ENCODE results near the gene TMTC4.

Gene TMTC4

GRCh38 chr13:100610391-100611347 lies 63.9 kb downstream of the TMTC4 start:
- H3K4me1 Mint-ChIP-seq: peaks cover 22% of the 10 kb centered on the region
- H3K27ac Mint-ChIP-seq (ENCODE audit: low read depth): no peak overlapping the region

GRCh38 chr13:100608906-100609305 lies 65.7 kb downstream of the TMTC4 start:
- Mint-ChIP-seq H3K36me3 (ENCODE audit: insufficient read depth) (peaks cover 11% of the 10 kb centered on the region), H3K27me3 (no peaks in the 10 kb centered on the region), H3K4me1 (peaks cover 22% of the 10 kb centered on the region), H3K27ac (ENCODE audit: low read depth) (peak overlapping the region; percentile 91), H3K4me3 (no peak overlapping the region), H3K9me3 (no peaks in the 10 kb centered on the region)
- peak; percentile 67 for ATAC-seq (replicated peaks; ENCODE audit: extremely low read depth, poor library complexity, severe bottlenecking)
- DNase-seq (ENCODE audit: low spot score in 2 of 2): no peak

More at GRCh38 chr13:100610391-100611347, 63.9 kb downstream of the TMTC4 start:
- peaks cover 8% of the 10 kb centered on the region for H3K36me3 Mint-ChIP-seq (ENCODE audit: insufficient read depth)
- H3K9me3 Mint-ChIP-seq: no peaks in the 10 kb centered on the region
- no peak overlapping the region for H3K4me3 Mint-ChIP-seq
- ATAC-seq (replicated peaks; ENCODE audit: extremely low read depth, poor library complexity, severe bottlenecking): no peak
- H3K27me3 Mint-ChIP-seq: no peaks in the 10 kb centered on the region
- no peak for DNase-seq (ENCODE audit: low spot score in 2 of 2)

- H3K36me3 Mint-ChIP-seq (ENCODE audit: insufficient read depth): peaks cover 11% of the 10 kb centered on the region
- peak overlapping the region; percentile 29 for H3K4me3 Mint-ChIP-seq
- no peak for DNase-seq (ENCODE audit: low spot score in 2 of 2)
- H3K9me3 Mint-ChIP-seq: no peaks in the 10 kb centered on the region
- H3K27ac Mint-ChIP-seq (ENCODE audit: low read depth): peak overlapping the region; percentile 91
- peaks cover 22% of the 10 kb centered on the region for H3K4me1 Mint-ChIP-seq
- ATAC-seq (replicated peaks; ENCODE audit: extremely low read depth, poor library complexity, severe bottlenecking): no peak
- H3K27me3 Mint-ChIP-seq: no peaks in the 10 kb centered on the region
These were observed 66.1 kb downstream of the TMTC4 start for GRCh38 chr13:100608489-100608888.

- Mint-ChIP-seq H3K27ac (ENCODE audit: low read depth) (no peak overlapping the region), H3K27me3 (no peaks in the 10 kb centered on the region), H3K4me3 (no peak overlapping the region), H3K4me1 (peaks cover 21% of the 10 kb centered on the region), H3K9me3 (no peaks in the 10 kb centered on the region), H3K36me3 (ENCODE audit: insufficient read depth) (peaks cover 5% of the 10 kb centered on the region)
- DNase-seq (ENCODE audit: low spot score in 2 of 2) (no peak), ATAC-seq (replicated peaks; ENCODE audit: extremely low read depth, poor library complexity, severe bottlenecking) (no peak)
These were observed 69.5 kb downstream of the TMTC4 start for GRCh38 chr13:100604918-100605710.

- Mint-ChIP-seq H3K36me3 (ENCODE audit: insufficient read depth) (peaks cover 5% of the 10 kb centered on the region), H3K4me1 (peaks cover 4% of the 10 kb centered on the region), H3K9me3 (no peaks in the 10 kb centered on the region), H3K27me3 (no peaks in the 10 kb centered on the region), H3K27ac (ENCODE audit: low read depth) (no peak overlapping the region), H3K4me3 (no peak overlapping the region)
- no peak for ATAC-seq (replicated peaks; ENCODE audit: extremely low read depth, poor library complexity, severe bottlenecking)
- no peak for DNase-seq (ENCODE audit: low spot score in 2 of 2)
These were observed 72.0 kb downstream of the TMTC4 start for GRCh38 chr13:100602493-100603111.

GRCh38 chr13:100601716-100602115 lies 72.9 kb downstream of the TMTC4 start:
- Mint-ChIP-seq H3K9me3 (no peaks in the 10 kb centered on the region), H3K27me3 (no peaks in the 10 kb centered on the region), H3K36me3 (ENCODE audit: insufficient read depth) (peaks cover 5% of the 10 kb centered on the region), H3K4me3 (no peak overlapping the region), H3K4me1 (peaks cover 4% of the 10 kb centered on the region), H3K27ac (ENCODE audit: low read depth) (no peak overlapping the region)
- DNase-seq (ENCODE audit: low spot score in 2 of 2) (no peak), ATAC-seq (replicated peaks; ENCODE audit: extremely low read depth, poor library complexity, severe bottlenecking) (no peak)

- ATAC-seq (replicated peaks; ENCODE audit: extremely low read depth, poor library complexity, severe bottlenecking) (no peak), DNase-seq (ENCODE audit: low spot score in 2 of 2) (no peak)
- no peaks in the 10 kb centered on the region for H3K9me3 Mint-ChIP-seq
- no peak overlapping the region for H3K4me3 Mint-ChIP-seq
- peaks cover 5% of the 10 kb centered on the region for H3K36me3 Mint-ChIP-seq (ENCODE audit: insufficient read depth)
- H3K4me1 Mint-ChIP-seq: peaks cover 4% of the 10 kb centered on the region
- H3K27me3 Mint-ChIP-seq: no peaks in the 10 kb centered on the region
- H3K27ac Mint-ChIP-seq (ENCODE audit: low read depth): no peak overlapping the region
These were observed 73.7 kb downstream of the TMTC4 start for GRCh38 chr13:100600915-100601314.

- no peak for DNase-seq (ENCODE audit: low spot score in 2 of 2)
- no peak for ATAC-seq (replicated peaks; ENCODE audit: extremely low read depth, poor library complexity, severe bottlenecking)
- Mint-ChIP-seq H3K36me3 (ENCODE audit: insufficient read depth) (peaks cover 5% of the 10 kb centered on the region), H3K9me3 (no peaks in the 10 kb centered on the region), H3K27ac (ENCODE audit: low read depth) (no peak overlapping the region), H3K4me1 (peaks cover 4% of the 10 kb centered on the region), H3K27me3 (no peaks in the 10 kb centered on the region), H3K4me3 (no peak overlapping the region)
These were observed 74.1 kb downstream of the TMTC4 start for GRCh38 chr13:100600461-100600860.

GRCh38 chr13:100597253-100597652 lies 77.3 kb downstream of the TMTC4 start:
- ATAC-seq (replicated peaks; ENCODE audit: extremely low read depth, poor library complexity, severe bottlenecking) (no peak), DNase-seq (ENCODE audit: low spot score in 2 of 2) (no peak)
- Mint-ChIP-seq H3K27ac (ENCODE audit: low read depth) (no peak overlapping the region), H3K36me3 (ENCODE audit: insufficient read depth) (peaks cover 2% of the 10 kb centered on the region), H3K4me3 (no peak overlapping the region), H3K9me3 (no peaks in the 10 kb centered on the region), H3K27me3 (no peaks in the 10 kb centered on the region), H3K4me1 (peaks cover 4% of the 10 kb centered on the region)

- no peaks in the 10 kb centered on the region for H3K9me3 Mint-ChIP-seq
- no peak overlapping the region for H3K4me3 Mint-ChIP-seq
- peaks cover 4% of the 10 kb centered on the region for H3K4me1 Mint-ChIP-seq
- no peaks in the 10 kb centered on the region for H3K36me3 Mint-ChIP-seq (ENCODE audit: insufficient read depth)
- ATAC-seq (replicated peaks; ENCODE audit: extremely low read depth, poor library complexity, severe bottlenecking): no peak
- no peak for DNase-seq (ENCODE audit: low spot score in 2 of 2)
- H3K27ac Mint-ChIP-seq (ENCODE audit: low read depth): no peak overlapping the region
- H3K27me3 Mint-ChIP-seq: no peaks in the 10 kb centered on the region
These were observed 78.1 kb downstream of the TMTC4 start for GRCh38 chr13:100596516-100596915.

GRCh38 chr13:100594731-100595130 lies 79.9 kb downstream of the TMTC4 start:
- Mint-ChIP-seq H3K36me3 (ENCODE audit: insufficient read depth) (no peaks in the 10 kb centered on the region), H3K9me3 (no peaks in the 10 kb centered on the region), H3K4me1 (no peaks in the 10 kb centered on the region), H3K4me3 (no peak overlapping the region), H3K27ac (ENCODE audit: low read depth) (no peak overlapping the region), H3K27me3 (no peaks in the 10 kb centered on the region)
- no peak for ATAC-seq (replicated peaks; ENCODE audit: extremely low read depth, poor library complexity, severe bottlenecking)
- no peak for DNase-seq (ENCODE audit: low spot score in 2 of 2)

GRCh38 chr13:100594255-100594654 lies 80.3 kb downstream of the TMTC4 start:
- Mint-ChIP-seq H3K36me3 (ENCODE audit: insufficient read depth) (no peaks in the 10 kb centered on the region), H3K9me3 (no peaks in the 10 kb centered on the region), H3K4me3 (no peak overlapping the region), H3K27ac (ENCODE audit: low read depth) (no peak overlapping the region), H3K27me3 (no peaks in the 10 kb centered on the region), H3K4me1 (peaks cover under 1% of the 10 kb centered on the region)
- ATAC-seq (replicated peaks; ENCODE audit: extremely low read depth, poor library complexity, severe bottlenecking) (no peak), DNase-seq (ENCODE audit: low spot score in 2 of 2) (no peak)
